ENCODE measurements around the gene ECPAS. TPM values are rescaled to one million over a fixed set of nuclear protein-coding genes. Genes with fewer than 3 reads are reported as not detected.

Gene ECPAS
- total and polyA plus RNA-seq, 2 donors from 2014 or later = 28.1 to 83.7 TPM

- Histone ChIP-seq H3K9me3 (ENCODE audit: control insufficient read depth in 2 of 3, insufficient read depth in 1 of 3, low read length in 3 of 3) (no peaks in the 10 kb centered on the region), H3K27ac (ENCODE audit: low read depth in 2 of 2, low read length in 2 of 2) (no peak overlapping the region), H3K9ac (ENCODE audit: low read length in 3 of 3) (no peak overlapping the region), H3K27me3 (ENCODE audit: control insufficient read depth, insufficient read depth, low read length) (no peaks in the 10 kb centered on the region), H3K36me3 (ENCODE audit: control insufficient read depth in 2 of 3, insufficient read depth in 3 of 3, low read length in 3 of 3) (peaks cover 0 to 35% (median 21%) of the 10 kb centered on the region in 3 donors), H3K4me1 (ENCODE audit: control insufficient read depth in 2 of 3, insufficient read depth in 2 of 3, low read depth in 1 of 3, low read length in 3 of 3) (no peaks in the 10 kb centered on the region), H3K4me3 (ENCODE audit: low read length in 3 of 3) (no peak overlapping the region)
- TF ChIP-seq CTCF (IDR thresholded peaks at IDR 0.05; ENCODE audit: borderline replicate concordance, extremely low read depth, insufficient read depth) = no peak
- FAIRE-seq (no peak), DNase-seq (no peak)
- intact Hi-C loops (cut with DNase I) = no loop called here
These were observed 60.8 kb downstream of the ECPAS start for GRCh38 chr9:111423389-111423788.

GRCh38 chr9:111414406-111414805 lies 69.8 kb downstream of the ECPAS start:
- Histone ChIP-seq H3K9me3 (ENCODE audit: control insufficient read depth in 2 of 3, insufficient read depth in 1 of 3, low read length in 3 of 3) (no peaks in the 10 kb centered on the region), H3K4me1 (ENCODE audit: control insufficient read depth in 2 of 3, insufficient read depth in 2 of 3, low read depth in 1 of 3, low read length in 3 of 3) (no peaks in the 10 kb centered on the region), H3K27ac (ENCODE audit: low read depth in 2 of 2, low read length in 2 of 2) (no peak overlapping the region), H3K4me3 (ENCODE audit: low read length in 3 of 3) (no peak overlapping the region), H3K9ac (ENCODE audit: low read length in 3 of 3) (no peak overlapping the region), H3K27me3 (ENCODE audit: control insufficient read depth, insufficient read depth, low read length) (no peaks in the 10 kb centered on the region), H3K36me3 (ENCODE audit: control insufficient read depth in 2 of 3, insufficient read depth in 3 of 3, low read length in 3 of 3) (peaks cover 5 to 62% (median 31%) of the 10 kb centered on the region in 3 donors)
- no peak for TF ChIP-seq CTCF (IDR thresholded peaks at IDR 0.05; ENCODE audit: borderline replicate concordance, extremely low read depth, insufficient read depth)
- DNase-seq (no peak), FAIRE-seq (no peak)
- intact Hi-C loops (cut with DNase I) = no loop called here

GRCh38 chr9:111413996-111414395 lies 70.2 kb downstream of the ECPAS start:
- Histone ChIP-seq H3K4me3 (ENCODE audit: low read length in 3 of 3) (no peak overlapping the region), H3K36me3 (ENCODE audit: control insufficient read depth in 2 of 3, insufficient read depth in 3 of 3, low read length in 3 of 3) (peaks cover 5 to 62% (median 31%) of the 10 kb centered on the region in 3 donors), H3K9me3 (ENCODE audit: control insufficient read depth in 2 of 3, insufficient read depth in 1 of 3, low read length in 3 of 3) (no peaks in the 10 kb centered on the region), H3K27me3 (ENCODE audit: control insufficient read depth, insufficient read depth, low read length) (no peaks in the 10 kb centered on the region), H3K27ac (ENCODE audit: low read depth in 2 of 2, low read length in 2 of 2) (no peak overlapping the region), H3K9ac (ENCODE audit: low read length in 3 of 3) (no peak overlapping the region), H3K4me1 (ENCODE audit: control insufficient read depth in 2 of 3, insufficient read depth in 2 of 3, low read depth in 1 of 3, low read length in 3 of 3) (no peaks in the 10 kb centered on the region)
- DNase-seq (no peak), FAIRE-seq (no peak)
- intact Hi-C loops (cut with DNase I) = no loop called here
- no peak for TF ChIP-seq CTCF (IDR thresholded peaks at IDR 0.05; ENCODE audit: borderline replicate concordance, extremely low read depth, insufficient read depth)

DNA sequence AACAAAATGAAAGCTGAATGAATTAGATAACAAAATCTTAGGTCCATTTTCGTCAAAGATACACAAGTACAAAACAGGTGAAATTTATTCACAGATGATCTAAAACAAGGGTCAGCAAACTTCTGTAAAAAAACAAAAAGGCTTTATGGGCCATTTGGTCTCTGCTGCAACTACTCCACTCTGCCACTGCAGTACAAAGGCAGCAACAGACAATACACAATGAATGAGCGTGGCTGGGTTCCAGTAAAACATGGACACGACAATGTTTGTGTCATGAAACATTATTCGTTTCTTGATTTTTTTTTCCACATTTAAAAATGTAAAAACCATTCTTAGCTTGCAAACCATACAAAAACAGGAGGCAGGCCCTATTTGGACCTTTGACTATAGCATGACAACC lies 71.9 kb downstream of the ECPAS start:
- no peak for TF ChIP-seq CTCF (IDR thresholded peaks at IDR 0.05; ENCODE audit: borderline replicate concordance, extremely low read depth, insufficient read depth)
- no peak overlapping the region for H3K27ac ChIP-seq (ENCODE audit: low read depth in 2 of 2, low read length in 2 of 2)
- no peak overlapping the region for H3K9ac ChIP-seq (ENCODE audit: low read length in 3 of 3)
- intact Hi-C loops (cut with DNase I) = no loop called here
- no peaks in the 10 kb centered on the region for H3K27me3 ChIP-seq (ENCODE audit: control insufficient read depth, insufficient read depth, low read length)
- FAIRE-seq = no peak
- H3K4me1 ChIP-seq (ENCODE audit: control insufficient read depth in 2 of 3, insufficient read depth in 2 of 3, low read depth in 1 of 3, low read length in 3 of 3) = no peaks in the 10 kb centered on the region
- no peaks in the 10 kb centered on the region for H3K9me3 ChIP-seq (ENCODE audit: control insufficient read depth in 2 of 3, insufficient read depth in 1 of 3, low read length in 3 of 3)
- no peak for DNase-seq
- H3K36me3 ChIP-seq (ENCODE audit: control insufficient read depth in 2 of 3, insufficient read depth in 3 of 3, low read length in 3 of 3) = peaks cover 10 to 70% (median 41%) of the 10 kb centered on the region in 3 donors
- no peak overlapping the region for H3K4me3 ChIP-seq (ENCODE audit: low read length in 3 of 3)

All from kidney (tissue), 14 donors.